Bronchial epithelial cell (primary cell): Measurements from ENCODE around the gene ZNF274. TPM values are rescaled to one million over a fixed set of nuclear protein-coding genes. Genes with fewer than 3 reads are reported as not detected.
"Not testable (repeated sequence)": the region's sequence is repeated elsewhere in the genome, so short reads cannot be mapped to it uniquely, and the experiment has no call there.

ENCODE experiments used
- DNase-seq: peaks from one replicate; pipeline ENCODE4 v3.0.0-alpha.2; 2010; ENCODE audit warnings: low read depth
- FAIRE-seq: peaks from 2 replicates; lab custom pipeline; 2011; peaks lifted over from hg19 to GRCh38; lab: Jason Lieb, UNC
- H3K27me3 ChIP-seq: 2 replicates; pipeline ENCODE4 v1.5.1; 2011; ENCODE audit warnings: low read length; ENCODE audit not compliant: control insufficient read depth, insufficient read depth
- H3K36me3 ChIP-seq: 2 replicates; pipeline ENCODE4 v1.5.1; 2011; ENCODE audit warnings: low read length; ENCODE audit not compliant: control insufficient read depth, insufficient read depth
- H3K4me3 ChIP-seq: 2 replicates; pipeline ENCODE4 v1.5.1; 2011; ENCODE audit warnings: mild to moderate bottlenecking, low read depth, low read length, control low read depth
- CTCF ChIP-seq: IDR thresholded peaks from 2 replicates; pipeline ENCODE4 v1.5.1; 2011; ENCODE audit warnings: mild to moderate bottlenecking, moderate library complexity, low read length, control low read depth, inconsistent platforms; ENCODE audit not compliant: insufficient read depth, severe bottlenecking
- total RNA-seq: library from RNA; depleted of rRNA; stranded (reverse); fragments of >200 nt; gene quantifications from 2 replicates; pipeline ENCODE4 v1.2.1, GENCODE V29; 2014

The ZNF274 gene
- total RNA-seq, 1 donor from 2014 or later: 28.2 TPM

GRCh38 chr19:58237324-58237723 is 54.5 kb downstream of the ZNF274 start:
- DNase-seq: no peak
- H3K4me3 ChIP-seq: no peak overlapping the region
- FAIRE-seq: no peak
- TF ChIP-seq CTCF: no peak
- no peaks in the 10 kb centered on the region for H3K27me3 ChIP-seq
- peaks cover 23% of the 10 kb centered on the region for H3K36me3 ChIP-seq

GRCh38 chr19:58243351-58243750 is 60.5 kb downstream of the ZNF274 start:
- DNase-seq: no peak
- no peak overlapping the region for H3K4me3 ChIP-seq
- H3K36me3 ChIP-seq: peaks cover 41% of the 10 kb centered on the region
- no peak for FAIRE-seq
- no peaks in the 10 kb centered on the region for H3K27me3 ChIP-seq
- TF ChIP-seq CTCF: no peak

GRCh38 chr19:58248886-58249285 is 66.0 kb downstream of the ZNF274 start:
- Histone ChIP-seq H3K27me3 (no peaks in the 10 kb centered on the region), H3K4me3 (no peak overlapping the region), H3K36me3 (peaks cover 39% of the 10 kb centered on the region)
- TF ChIP-seq CTCF: no peak
- no peak for DNase-seq
- FAIRE-seq: no peak

DNA sequence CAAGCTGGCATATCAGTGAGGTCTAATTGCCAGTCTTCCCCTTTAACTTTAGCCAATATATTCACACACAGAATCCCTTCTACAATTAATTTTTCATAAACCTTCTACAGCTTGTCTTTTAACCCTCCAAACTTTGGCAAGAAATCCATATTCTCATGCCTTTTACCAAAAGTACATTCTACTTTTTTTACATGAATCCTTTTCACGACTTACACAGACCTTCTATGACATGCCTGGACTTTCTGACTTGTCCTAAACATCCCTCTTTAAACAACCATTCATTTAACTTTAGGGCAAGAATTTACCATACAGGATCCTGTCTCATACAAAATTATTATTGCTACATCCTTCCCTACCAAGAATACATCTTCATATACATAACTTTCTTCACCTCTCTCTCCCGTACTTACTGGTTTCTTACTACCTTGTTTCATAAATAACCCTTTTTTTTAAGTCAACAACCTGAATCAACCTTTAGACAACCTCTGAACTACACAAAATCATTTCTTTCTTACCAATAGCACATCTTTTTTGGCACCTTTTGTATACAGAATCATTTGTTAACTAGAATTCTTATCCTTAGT is 69.3 kb downstream of the ZNF274 start:
- Histone ChIP-seq H3K27me3 (no peaks in the 10 kb centered on the region), H3K4me3 (no peak overlapping the region), H3K36me3 (peaks cover 27% of the 10 kb centered on the region)
- DNase-seq: no peak
- TF ChIP-seq CTCF: no peak
- no peak for FAIRE-seq

GRCh38 chr19:58258259-58258658 is 75.4 kb downstream of the ZNF274 start:
- not testable (repeated sequence) for H3K4me3 ChIP-seq, DNase-seq, H3K27me3 ChIP-seq, FAIRE-seq
- peaks cover 15% of the 10 kb centered on the region for H3K36me3 ChIP-seq

- FAIRE-seq (peak; percentile 76), DNase-seq (no peak)
- TF ChIP-seq CTCF: no peak
- Histone ChIP-seq H3K36me3 (peaks cover 6% of the 10 kb centered on the region), H3K4me3 (no peak overlapping the region), H3K27me3 (no peaks in the 10 kb centered on the region)
These were observed 78.7 kb downstream of the ZNF274 start for GRCh38 chr19:58261600-58261967.
